Activated CD8-positive, alpha-beta T cell treated with anti-CD3 and anti-CD28 coated beads for 36 hours (primary cell): ENCODE results near the gene MCC. TPM values are rescaled to one million over a fixed set of nuclear protein-coding genes. Genes with fewer than 3 reads are reported as not detected.

Experiments
- ATAC-seq: fragments of 200-7000 bp; cut with Tn5 transposase; one replicate; pipeline ENCODE4 v1.10.0; 2021; ENCODE audit warnings: mild to moderate bottlenecking, moderate library complexity
- CTCF ChIA-PET: fragments of 350-600 bp; sonication (Branson Sonifier 250); formaldehyde crosslinking; loops from one replicate; lab custom pipeline; 2021; ENCODE audit warnings: antibody characterized with exemption; lab: Charles Lee
- POLR2A ChIA-PET: fragments of 350-600 bp; sonication (Branson Sonifier 250); formaldehyde crosslinking; loops from one replicate; lab custom pipeline; 2021; ENCODE audit warnings: antibody characterized with exemption; lab: Charles Lee
- DNase-seq: peaks from one replicate; pipeline ENCODE4 v3.0.0-alpha.2; 2020
- H3K27ac Mint-ChIP-seq: one replicate; pipeline ENCODE4 v1.8.0; 2021; ENCODE audit warnings: mild to moderate bottlenecking, mixed read lengths
- H3K27me3 Mint-ChIP-seq: one replicate; pipeline ENCODE4 v1.8.0; 2021; ENCODE audit warnings: mixed read lengths
- H3K36me3 Mint-ChIP-seq: one replicate; pipeline ENCODE4 v1.8.0; 2021; ENCODE audit warnings: low read depth, mixed read lengths
- H3K4me1 Mint-ChIP-seq: one replicate; pipeline ENCODE4 v1.8.0; 2021; ENCODE audit warnings: low read depth, mixed read lengths
- H3K4me3 Mint-ChIP-seq: one replicate; pipeline ENCODE4 v1.8.0; 2021; ENCODE audit warnings: mild to moderate bottlenecking, moderate library complexity, mixed read lengths
- H3K9me3 Mint-ChIP-seq: one replicate; pipeline ENCODE4 v1.8.0; 2021; ENCODE audit warnings: mixed read lengths
- intact Hi-C: fragments of 100-400 bp; cut with micrococcal nuclease; formaldehyde crosslinking; loops from one replicate; pipeline ENCODE4 v1.10.0; 2022
- total RNA-seq, 2 experiments: library from RNA; stranded (reverse); gene quantifications; one replicate each; pipeline ENCODE4 v1.2.3, GENCODE V29; 2021
- TF ChIP-seq, protein P1 (sequence below): fragments of 200-600 bp; IDR thresholded peaks from one replicate; pipeline ENCODE4 v1.8.0; 2022; ENCODE audit warnings: antibody characterized with exemption, mild to moderate bottlenecking

Gene MCC
- total RNA-seq, 2 experiments from 2014 or later: 4.9 to 5.4 TPM

DNA sequence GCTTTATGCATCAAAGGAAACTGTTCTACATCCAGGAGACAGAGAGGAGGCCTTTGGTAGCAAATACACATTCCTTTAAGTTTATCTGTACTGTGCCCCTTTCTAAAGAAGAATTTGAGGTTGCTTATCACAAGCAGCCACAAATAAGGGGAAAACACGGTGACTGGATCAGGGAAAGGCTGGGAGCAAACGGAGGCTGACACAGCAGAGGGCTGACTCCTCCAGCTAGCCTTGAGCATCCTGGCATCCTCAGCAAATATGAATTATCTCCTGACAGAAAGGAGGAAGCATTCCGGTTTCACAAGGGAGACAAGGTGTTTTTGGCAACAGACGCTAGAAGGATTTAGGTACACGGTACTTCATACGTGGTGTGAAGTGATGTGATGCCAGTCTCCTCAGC, 378.1 kb downstream of the MCC start:
- Mint-ChIP-seq H3K4me1 (no peaks in the 10 kb centered on the region), H3K27me3 (no peaks in the 10 kb centered on the region), H3K4me3 (no peak overlapping the region), H3K27ac (no peak overlapping the region), H3K36me3 (no peaks in the 10 kb centered on the region), H3K9me3 (no peaks in the 10 kb centered on the region)
- TF ChIP-seq, protein P1, sequence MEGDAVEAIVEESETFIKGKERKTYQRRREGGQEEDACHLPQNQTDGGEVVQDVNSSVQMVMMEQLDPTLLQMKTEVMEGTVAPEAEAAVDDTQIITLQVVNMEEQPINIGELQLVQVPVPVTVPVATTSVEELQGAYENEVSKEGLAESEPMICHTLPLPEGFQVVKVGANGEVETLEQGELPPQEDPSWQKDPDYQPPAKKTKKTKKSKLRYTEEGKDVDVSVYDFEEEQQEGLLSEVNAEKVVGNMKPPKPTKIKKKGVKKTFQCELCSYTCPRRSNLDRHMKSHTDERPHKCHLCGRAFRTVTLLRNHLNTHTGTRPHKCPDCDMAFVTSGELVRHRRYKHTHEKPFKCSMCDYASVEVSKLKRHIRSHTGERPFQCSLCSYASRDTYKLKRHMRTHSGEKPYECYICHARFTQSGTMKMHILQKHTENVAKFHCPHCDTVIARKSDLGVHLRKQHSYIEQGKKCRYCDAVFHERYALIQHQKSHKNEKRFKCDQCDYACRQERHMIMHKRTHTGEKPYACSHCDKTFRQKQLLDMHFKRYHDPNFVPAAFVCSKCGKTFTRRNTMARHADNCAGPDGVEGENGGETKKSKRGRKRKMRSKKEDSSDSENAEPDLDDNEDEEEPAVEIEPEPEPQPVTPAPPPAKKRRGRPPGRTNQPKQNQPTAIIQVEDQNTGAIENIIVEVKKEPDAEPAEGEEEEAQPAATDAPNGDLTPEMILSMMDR: no peak
- ChIA-PET POLR2A (no interaction called here), CTCF (no interaction called here)
- DNase-seq: no peak
- intact Hi-C loops: no loop called here
- ATAC-seq: no peak

DNA sequence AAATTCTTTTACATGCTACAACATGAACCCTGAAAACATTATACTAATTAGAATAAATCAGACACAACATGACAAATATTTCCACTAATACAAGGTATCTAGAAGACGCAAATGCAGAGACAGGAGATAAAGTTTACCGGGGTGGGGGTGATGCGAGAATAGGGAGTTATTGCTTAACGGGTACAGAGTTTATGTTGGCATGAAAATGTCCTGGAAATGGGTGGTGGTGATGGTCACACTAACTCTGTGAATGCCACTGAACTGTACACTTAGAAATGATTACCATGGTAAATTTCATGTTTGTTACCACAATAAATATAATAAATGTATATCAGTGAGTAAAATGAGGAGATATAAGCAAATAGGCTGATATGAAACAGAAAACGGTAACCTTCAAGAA, 378.9 kb downstream of the MCC start:
- ChIA-PET POLR2A (no interaction called here), CTCF (no interaction called here)
- ATAC-seq (no peak), DNase-seq (no peak)
- H3K9me3 Mint-ChIP-seq: no peaks in the 10 kb centered on the region
- TF ChIP-seq, protein P1: no peak
- H3K36me3 Mint-ChIP-seq: no peaks in the 10 kb centered on the region
- H3K4me3 Mint-ChIP-seq: no peak overlapping the region
- H3K27me3 Mint-ChIP-seq: no peaks in the 10 kb centered on the region
- H3K4me1 Mint-ChIP-seq: no peaks in the 10 kb centered on the region
- intact Hi-C loops: no loop called here
- no peak overlapping the region for H3K27ac Mint-ChIP-seq

DNA sequence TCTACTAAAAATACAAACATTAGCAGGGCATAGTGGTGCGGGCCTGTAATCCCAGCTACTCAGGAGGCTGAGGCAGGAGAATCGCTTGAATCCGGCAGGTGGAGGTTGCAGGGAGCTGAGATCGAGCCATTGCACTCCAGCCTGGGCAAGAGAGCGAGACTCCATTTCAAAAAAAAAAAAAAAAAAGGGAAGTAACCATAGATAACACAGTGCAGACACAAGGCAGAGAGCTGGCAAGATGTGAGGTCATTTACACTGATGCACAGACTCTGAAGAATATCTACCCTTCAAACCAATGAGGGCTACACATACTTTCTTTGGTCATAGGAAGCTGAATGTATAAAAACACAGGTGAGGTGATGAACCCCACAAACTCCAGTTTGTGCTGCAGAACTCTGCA, 379.8 kb downstream of the MCC start:
- H3K4me3 Mint-ChIP-seq: no peak overlapping the region
- intact Hi-C loops: no loop called here

GRCh38 chr5:113106821-113107220, 381.4 kb downstream of the MCC start:
- ChIA-PET POLR2A (no interaction called here), CTCF (no interaction called here)
- no peak for DNase-seq
- Mint-ChIP-seq H3K4me1 (no peaks in the 10 kb centered on the region), H3K9me3 (no peaks in the 10 kb centered on the region), H3K4me3 (no peak overlapping the region), H3K27ac (no peak overlapping the region), H3K27me3 (no peaks in the 10 kb centered on the region), H3K36me3 (peaks cover 1% of the 10 kb centered on the region)
- ATAC-seq: no peak
- TF ChIP-seq, protein P1: no peak
- intact Hi-C loops: no loop called here

More for the DNA sequence above, 379.8 kb downstream of the MCC start:
- Mint-ChIP-seq H3K27me3 (no peaks in the 10 kb centered on the region), H3K27ac (no peak overlapping the region), H3K4me1 (no peaks in the 10 kb centered on the region), H3K36me3 (no peaks in the 10 kb centered on the region), H3K9me3 (no peaks in the 10 kb centered on the region)
- CTCF ChIA-PET: no interaction called here
- TF ChIP-seq, protein P1: no peak
- ATAC-seq (no peak), DNase-seq (no peak)
- POLR2A ChIA-PET: no interaction called here

GRCh38 chr5:113105693-113106280, 382.5 kb downstream of the MCC start:
- DNase-seq: no peak
- no peak overlapping the region for H3K27ac Mint-ChIP-seq
- H3K27me3 Mint-ChIP-seq: no peaks in the 10 kb centered on the region
- no peak for ATAC-seq
- ChIA-PET CTCF (no interaction called here), POLR2A (no interaction called here)
- TF ChIP-seq, protein P1: no peak
- intact Hi-C loops: no loop called here
- H3K4me3 Mint-ChIP-seq: no peak overlapping the region
- peaks cover 4% of the 10 kb centered on the region for H3K36me3 Mint-ChIP-seq
- H3K9me3 Mint-ChIP-seq: no peaks in the 10 kb centered on the region
- no peaks in the 10 kb centered on the region for H3K4me1 Mint-ChIP-seq
